Umbilical cord (tissue), 2 donors: ENCODE measurements around the gene GSK3B. TPM values are rescaled to one million over a fixed set of nuclear protein-coding genes. Genes with fewer than 3 reads are reported as not detected.

Source experiments
- DNase-seq: peaks from one replicate; pipeline ENCODE4 v3.0.0-alpha.2; 2015; ENCODE audit warnings: low spot score
- total RNA-seq: library from RNA; depleted of rRNA; stranded (reverse); fragments of >200 nt; gene quantifications from one replicate; pipeline ENCODE4 v1.2.3, GENCODE V29; 2014; ENCODE audit warnings: low replicate concordance; ENCODE audit not compliant: insufficient read depth

GSK3B gene
- total RNA-seq, 1 donor from 2014 or later = 43.1 TPM

- no peak for DNase-seq
These were observed 274.4 kb downstream of the GSK3B start for GRCh38 chr3:119819806-119820205.

- DNase-seq = peak; percentile 80
These were observed 275.3 kb downstream of the GSK3B start for GRCh38 chr3:119818937-119819336.

- no peak for DNase-seq
These were observed 276.5 kb downstream of the GSK3B start for GRCh38 chr3:119817583-119818363.

- DNase-seq = no peak
These were observed 277.2 kb downstream of the GSK3B start for GRCh38 chr3:119817071-119817470.

GRCh38 chr3:119815716-119816115 lies 278.5 kb downstream of the GSK3B start:
- DNase-seq = no peak

GRCh38 chr3:119812491-119813058 lies 281.7 kb downstream of the GSK3B start:
- no peak for DNase-seq

- DNase-seq = peak; percentile 10
These were observed 284.2 kb downstream of the GSK3B start for GRCh38 chr3:119810018-119810435.

- DNase-seq = no peak
These were observed 284.8 kb downstream of the GSK3B start for GRCh38 chr3:119809249-119810017.

GRCh38 chr3:119808843-119809242 lies 285.4 kb downstream of the GSK3B start:
- DNase-seq = no peak

GRCh38 chr3:119808244-119808643 lies 286.0 kb downstream of the GSK3B start:
- DNase-seq = no peak

GRCh38 chr3:119800844-119801243 lies 293.4 kb downstream of the GSK3B start:
- no peak for DNase-seq

GRCh38 chr3:119796785-119797184 lies 297.5 kb downstream of the GSK3B start:
- no peak for DNase-seq

- DNase-seq = no peak
These were observed 297.9 kb downstream of the GSK3B start for GRCh38 chr3:119796368-119796767.

GRCh38 chr3:119795849-119796248 lies 298.4 kb downstream of the GSK3B start:
- no peak for DNase-seq

- peak; percentile 35 for DNase-seq
These were observed 299.2 kb downstream of the GSK3B start for GRCh38 chr3:119794971-119795612.

GRCh38 chr3:119794401-119794800 lies 299.8 kb downstream of the GSK3B start:
- DNase-seq = no peak

- no peak for DNase-seq
These were observed 302.0 kb downstream of the GSK3B start for GRCh38 chr3:119792270-119792669.

GRCh38 chr3:119790369-119790768 lies 303.9 kb downstream of the GSK3B start:
- no peak for DNase-seq

- no peak for DNase-seq
These were observed 307.8 kb downstream of the GSK3B start for GRCh38 chr3:119786409-119786808.

GRCh38 chr3:119783883-119784282 lies 310.4 kb downstream of the GSK3B start:
- no peak for DNase-seq

GRCh38 chr3:119783255-119783654 lies 311.0 kb downstream of the GSK3B start:
- DNase-seq = no peak

- no peak for DNase-seq
These were observed 311.8 kb downstream of the GSK3B start for GRCh38 chr3:119782460-119782859.
